Trophoblast cell (in vitro differentiated cells and primary cell): Measurements from ENCODE around the gene MOCOS.

Experiments used
- DNase-seq, 2 donors: peaks; one replicate each; pipeline ENCODE4 v3.0.0-alpha.2; 2016
- H2AFZ ChIP-seq: 2 replicates; pipeline ENCODE4 v1.6.1; 2013; ENCODE audit warnings: low read length, moderate library complexity, mild to moderate bottlenecking; ENCODE audit not compliant: insufficient read depth, poor library complexity
- H2AK5ac ChIP-seq: 2 replicates; pipeline ENCODE4 v1.6.1; 2013; ENCODE audit warnings: mild to moderate bottlenecking, low read length
- H2BK120ac ChIP-seq: 2 replicates; pipeline ENCODE4 v1.6.1; 2013; ENCODE audit warnings: low read length, mild to moderate bottlenecking, moderate library complexity; ENCODE audit not compliant: insufficient read depth, poor library complexity
- H2BK12ac ChIP-seq: 2 replicates; pipeline ENCODE4 v1.6.1; 2013; ENCODE audit warnings: mild to moderate bottlenecking, low read length, moderate library complexity
- H2BK5ac ChIP-seq: 2 replicates; pipeline ENCODE4 v1.6.1; 2013; ENCODE audit warnings: low read length, low read depth, moderate library complexity, mild to moderate bottlenecking; ENCODE audit not compliant: poor library complexity
- H3K14ac ChIP-seq: 2 replicates; pipeline ENCODE4 v1.6.1; 2013; ENCODE audit warnings: mild to moderate bottlenecking, low read length
- H3K18ac ChIP-seq: 2 replicates; pipeline ENCODE4 v1.6.1; 2013; ENCODE audit warnings: mild to moderate bottlenecking, low read length
- H3K23ac ChIP-seq: 2 replicates; pipeline ENCODE4 v1.6.1; 2013; ENCODE audit warnings: low read length
- H3K27ac ChIP-seq: 2 replicates; pipeline ENCODE4 v1.5.1; 2013; ENCODE audit warnings: low read depth, mild to moderate bottlenecking, inconsistent platforms, low read length, moderate library complexity
- H3K27me3 ChIP-seq: 2 replicates; pipeline ENCODE4 v1.6.1; 2013; ENCODE audit warnings: inconsistent platforms, mild to moderate bottlenecking, low read length, moderate library complexity; ENCODE audit not compliant: insufficient read depth
- H3K36me3 ChIP-seq, 2 experiments: 1 replicate in 1 of 2; 2 replicates in 1 of 2; pipeline ENCODE4 v1.6.1; 2013; ENCODE audit warnings: low read length in 2 of 2, mild to moderate bottlenecking in 2 of 2, moderate library complexity in 1 of 2; ENCODE audit not compliant: insufficient read depth in 2 of 2, control insufficient read depth in 1 of 2
- H3K4ac ChIP-seq: 2 replicates; pipeline ENCODE4 v1.6.1; 2013; ENCODE audit warnings: low read depth, mild to moderate bottlenecking, low read length, moderate library complexity
- H3K4me1 ChIP-seq, 2 experiments: 1 replicate in 1 of 2; 2 replicates in 1 of 2; pipeline ENCODE4 v1.6.1; 2013; ENCODE audit warnings: low read length in 2 of 2, mild to moderate bottlenecking in 2 of 2, moderate library complexity in 1 of 2; ENCODE audit not compliant: insufficient read depth in 2 of 2, control insufficient read depth in 1 of 2
- H3K4me2 ChIP-seq: 2 replicates; pipeline ENCODE4 v1.6.1; 2013; ENCODE audit warnings: inconsistent platforms, mild to moderate bottlenecking, low read length, moderate library complexity
- H3K4me3 ChIP-seq: 2 replicates; pipeline ENCODE4 v1.5.1; 2013; ENCODE audit warnings: mild to moderate bottlenecking, low read depth, low read length, inconsistent platforms
- H3K79me1 ChIP-seq: one replicate; pipeline ENCODE4 v1.6.1; 2013; ENCODE audit warnings: low read length
- H3K79me2 ChIP-seq: 2 replicates; pipeline ENCODE4 v1.6.1; 2013; ENCODE audit warnings: low read length, mild to moderate bottlenecking; ENCODE audit not compliant: control insufficient read depth, insufficient read depth, poor library complexity
- H3K9ac ChIP-seq: 2 replicates; pipeline ENCODE4 v1.6.1; 2013; ENCODE audit warnings: mild to moderate bottlenecking, low read length
- H3K9me3 ChIP-seq: 2 replicates; pipeline ENCODE4 v1.6.1; 2013; ENCODE audit warnings: low read depth, mild to moderate bottlenecking, control low read depth, inconsistent platforms, low read length; ENCODE audit not compliant: insufficient read depth
- H4K12ac ChIP-seq: 2 replicates; pipeline ENCODE4 v1.6.1; 2013; ENCODE audit warnings: low read depth, mild to moderate bottlenecking, low read length, moderate library complexity
- H4K8ac ChIP-seq: 2 replicates; pipeline ENCODE4 v1.6.1; 2013; ENCODE audit warnings: low read depth, mild to moderate bottlenecking, low read length, moderate library complexity
- H4K91ac ChIP-seq: one replicate; pipeline ENCODE4 v1.6.1; 2013; ENCODE audit warnings: low read depth, mild to moderate bottlenecking, low read length, moderate library complexity
- WGBS: extraction: QIAGEN DNeasy Blood & Tissue Kit; methylation state at CpG from one replicate; pipeline ENCODE4 v1.1.7; 2013; ENCODE audit warnings: missing lambda C conversion rate; ENCODE audit not compliant: insufficient read length, insufficient coverage; ENCODE audit errors: extremely low coverage; 5-methylcytosine and 5-hydroxymethylcytosine counted together

Gene MOCOS

DNA sequence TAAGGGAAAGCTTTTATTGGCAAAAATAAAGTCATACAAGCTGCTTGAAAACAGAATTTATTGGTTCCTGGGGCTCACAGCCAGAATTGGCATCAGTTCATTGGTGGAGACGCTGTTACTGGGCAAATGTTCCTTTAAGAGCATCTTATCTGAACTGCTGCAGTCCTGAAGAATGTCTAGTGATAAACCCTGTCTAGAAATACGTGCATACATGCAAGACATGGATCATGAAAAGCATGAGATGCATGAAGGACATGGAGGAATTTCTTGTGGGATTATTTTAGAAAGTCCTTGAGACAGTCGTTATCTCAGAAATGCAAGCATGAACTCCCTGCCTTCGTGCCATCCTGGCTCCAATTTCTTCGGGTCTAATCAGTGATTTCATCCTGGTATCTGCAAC is 77.7 kb downstream of the MOCOS start:
- Histone ChIP-seq H3K36me3 (no peaks in the 10 kb centered on the region), H2BK5ac (no peak overlapping the region), H3K79me1 (no peaks in the 10 kb centered on the region), H2AK5ac (no peak overlapping the region), H2AFZ (no peak overlapping the region), H2BK120ac (no peak overlapping the region), H3K9ac (no peak overlapping the region), H4K12ac (no peak overlapping the region), H3K14ac (no peak overlapping the region), H2BK12ac (no peak overlapping the region), H4K91ac (no peak overlapping the region), H3K79me2 (no peaks in the 10 kb centered on the region), H3K9me3 (peaks cover 3% of the 10 kb centered on the region), H4K8ac (no peak overlapping the region), H3K4ac (no peak overlapping the region), H3K4me3 (no peak overlapping the region), H3K4me1 (no peaks in the 10 kb centered on the region), H3K18ac (no peak overlapping the region), H3K27ac (no peak overlapping the region), H3K27me3 (no peaks in the 10 kb centered on the region), H3K4me2 (no peak overlapping the region), H3K23ac (no peak overlapping the region)
- WGBS = no CpG with 5 or more reads among the region's 5 CpGs
- DNase-seq = peak; percentile 45 to 86

DNA sequence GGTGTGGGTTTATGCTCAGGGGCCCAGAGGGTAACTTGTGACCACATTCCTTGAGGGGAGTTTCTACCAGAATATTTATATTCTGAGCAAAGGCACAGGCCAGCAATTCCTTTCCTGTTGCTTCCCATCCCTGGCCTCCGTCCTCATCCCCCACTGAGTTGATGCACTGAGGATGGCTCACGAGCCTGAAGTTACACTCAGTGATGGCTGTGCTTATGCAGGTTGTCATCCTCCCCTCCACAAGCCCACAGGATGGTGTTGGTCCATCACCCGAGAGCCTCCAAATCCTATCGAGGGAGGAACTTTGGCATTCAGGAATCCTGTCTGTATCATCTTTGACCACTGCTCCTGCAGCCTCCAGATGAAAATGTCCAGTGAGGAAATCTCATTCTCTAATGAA is 81.9 kb downstream of the MOCOS start:
- Histone ChIP-seq H3K14ac (no peak overlapping the region), H3K18ac (no peak overlapping the region), H4K12ac (no peak overlapping the region), H3K27me3 (no peaks in the 10 kb centered on the region), H3K79me2 (no peaks in the 10 kb centered on the region), H3K79me1 (no peaks in the 10 kb centered on the region), H3K9ac (no peak overlapping the region), H3K4me2 (no peak overlapping the region), H2AK5ac (no peak overlapping the region), H3K36me3 (no peaks in the 10 kb centered on the region), H2BK120ac (no peak overlapping the region), H3K9me3 (no peaks in the 10 kb centered on the region), H3K23ac (no peak overlapping the region), H2BK12ac (no peak overlapping the region), H4K91ac (no peak overlapping the region), H3K4me1 (no peaks in the 10 kb centered on the region), H2AFZ (no peak overlapping the region), H3K4me3 (no peak overlapping the region), H3K4ac (no peak overlapping the region), H3K27ac (no peak overlapping the region), H4K8ac (no peak overlapping the region), H2BK5ac (no peak overlapping the region)
- no CpG with 5 or more reads among the region's 4 CpGs for WGBS
- no peak for DNase-seq

DNA sequence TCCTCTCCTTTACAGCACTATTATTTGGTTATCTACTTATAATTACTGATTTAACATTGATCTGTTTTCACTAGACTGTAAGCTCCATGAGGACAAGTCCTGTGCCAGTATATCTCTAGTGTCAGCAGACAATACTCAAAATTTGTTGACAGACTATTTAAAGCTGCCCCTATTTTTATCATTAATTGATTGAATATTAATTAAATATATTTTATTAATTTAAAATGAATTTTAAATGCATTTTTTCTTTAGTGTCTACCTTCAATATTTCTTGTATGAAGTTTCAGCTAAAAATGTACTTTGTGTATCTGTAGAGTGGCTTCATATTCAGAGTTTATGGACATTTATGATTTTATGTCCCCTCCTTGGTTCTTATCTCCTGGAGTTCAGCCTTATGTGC is 83.9 kb downstream of the MOCOS start:
- no peak overlapping the region for H3K27ac ChIP-seq
- no peaks in the 10 kb centered on the region for H3K79me1 ChIP-seq
- no peak overlapping the region for H2BK12ac ChIP-seq
- no peak overlapping the region for H2AK5ac ChIP-seq
- H4K12ac ChIP-seq = no peak overlapping the region
- no peaks in the 10 kb centered on the region for H3K9me3 ChIP-seq
- no peaks in the 10 kb centered on the region for H3K36me3 ChIP-seq
- H3K9ac ChIP-seq = no peak overlapping the region
- H3K79me2 ChIP-seq = no peaks in the 10 kb centered on the region
- no peak overlapping the region for H4K91ac ChIP-seq
- H2BK120ac ChIP-seq = no peak overlapping the region
- H4K8ac ChIP-seq = no peak overlapping the region
- no peak overlapping the region for H3K4me3 ChIP-seq
- no peak overlapping the region for H2AFZ ChIP-seq
- no peak overlapping the region for H3K4ac ChIP-seq
- no peaks in the 10 kb centered on the region for H3K4me1 ChIP-seq
- no peak overlapping the region for H3K4me2 ChIP-seq
- H3K27me3 ChIP-seq = no peaks in the 10 kb centered on the region
- H3K23ac ChIP-seq = no peak overlapping the region
- no peak overlapping the region for H3K14ac ChIP-seq
- no peak overlapping the region for H2BK5ac ChIP-seq
- no peak overlapping the region for H3K18ac ChIP-seq
- DNase-seq = no peak

DNA sequence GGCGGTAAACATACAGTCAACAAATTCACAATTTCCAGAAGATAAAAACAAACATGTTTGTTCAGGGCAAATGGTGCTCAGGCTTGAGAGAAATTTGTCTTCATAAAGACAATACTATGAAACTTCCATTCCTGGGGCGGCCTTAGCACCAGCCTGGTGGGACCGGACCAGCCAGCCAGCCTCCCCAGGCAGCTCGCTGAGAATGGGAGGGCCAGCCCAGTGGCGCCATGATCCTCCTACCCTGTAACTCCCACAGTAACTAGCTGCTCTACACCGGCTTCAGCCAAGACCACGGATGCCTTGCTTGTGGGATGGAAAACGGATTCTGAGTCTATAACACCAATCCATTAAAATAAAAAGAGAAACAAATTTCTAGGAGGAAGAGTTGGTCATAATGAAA is 86.0 kb downstream of the MOCOS start:
- H3K14ac ChIP-seq = no peak overlapping the region
- no peaks in the 10 kb centered on the region for H3K36me3 ChIP-seq
- H3K18ac ChIP-seq = no peak overlapping the region
- no peak overlapping the region for H3K23ac ChIP-seq
- H3K9me3 ChIP-seq = no peaks in the 10 kb centered on the region
- H2AK5ac ChIP-seq = no peak overlapping the region
- H3K4me1 ChIP-seq = no peaks in the 10 kb centered on the region
- H2AFZ ChIP-seq = no peak overlapping the region
- no peak overlapping the region for H4K8ac ChIP-seq
- H3K4me3 ChIP-seq = no peak overlapping the region
- no peak overlapping the region for H2BK12ac ChIP-seq
- no peak overlapping the region for H4K91ac ChIP-seq
- no peaks in the 10 kb centered on the region for H3K27me3 ChIP-seq
- no peak overlapping the region for H2BK5ac ChIP-seq
- no peaks in the 10 kb centered on the region for H3K79me2 ChIP-seq
- H3K79me1 ChIP-seq = no peaks in the 10 kb centered on the region
- H4K12ac ChIP-seq = no peak overlapping the region
- no peak overlapping the region for H3K4ac ChIP-seq
- no peak overlapping the region for H3K27ac ChIP-seq
- no peak overlapping the region for H2BK120ac ChIP-seq
- no CpG with 5 or more reads among the region's 8 CpGs for WGBS
- H3K4me2 ChIP-seq = no peak overlapping the region
- H3K9ac ChIP-seq = no peak overlapping the region
- DNase-seq = no peak
